Measurements from ENCODE around the gene AP1B1.

AP1B1 gene

DNA sequence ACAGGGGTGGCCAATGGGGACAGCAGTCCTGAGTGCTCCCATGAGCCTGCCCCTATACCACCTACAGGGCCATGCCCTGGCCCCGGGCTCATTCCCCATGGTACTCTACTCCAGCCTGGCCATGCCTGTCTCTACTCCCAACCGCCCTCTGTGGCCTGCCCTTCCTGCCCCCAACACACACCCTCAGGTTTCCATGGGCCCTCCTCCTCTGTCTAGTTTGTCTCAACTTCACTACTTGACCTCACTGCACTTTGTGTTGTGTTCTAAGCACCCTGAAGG is 46.6 kb downstream of the AP1B1 start:
- Histone ChIP-seq H3K4me1 (ENCODE audit: insufficient read depth, low read length) (no peaks in the 10 kb centered on the region), H3K9me3 (ENCODE audit: low read length) (no peaks in the 10 kb centered on the region), H2AFZ (ENCODE audit: low read depth, low read length) (no peak overlapping the region), H3K27me3 (ENCODE audit: insufficient read depth, low read length) (no peaks in the 10 kb centered on the region), H3K4me3 (ENCODE audit: low read length) (no peak overlapping the region), H3K36me3 (ENCODE audit: insufficient read depth, low read length) (peaks cover 78% of the 10 kb centered on the region)

DNA sequence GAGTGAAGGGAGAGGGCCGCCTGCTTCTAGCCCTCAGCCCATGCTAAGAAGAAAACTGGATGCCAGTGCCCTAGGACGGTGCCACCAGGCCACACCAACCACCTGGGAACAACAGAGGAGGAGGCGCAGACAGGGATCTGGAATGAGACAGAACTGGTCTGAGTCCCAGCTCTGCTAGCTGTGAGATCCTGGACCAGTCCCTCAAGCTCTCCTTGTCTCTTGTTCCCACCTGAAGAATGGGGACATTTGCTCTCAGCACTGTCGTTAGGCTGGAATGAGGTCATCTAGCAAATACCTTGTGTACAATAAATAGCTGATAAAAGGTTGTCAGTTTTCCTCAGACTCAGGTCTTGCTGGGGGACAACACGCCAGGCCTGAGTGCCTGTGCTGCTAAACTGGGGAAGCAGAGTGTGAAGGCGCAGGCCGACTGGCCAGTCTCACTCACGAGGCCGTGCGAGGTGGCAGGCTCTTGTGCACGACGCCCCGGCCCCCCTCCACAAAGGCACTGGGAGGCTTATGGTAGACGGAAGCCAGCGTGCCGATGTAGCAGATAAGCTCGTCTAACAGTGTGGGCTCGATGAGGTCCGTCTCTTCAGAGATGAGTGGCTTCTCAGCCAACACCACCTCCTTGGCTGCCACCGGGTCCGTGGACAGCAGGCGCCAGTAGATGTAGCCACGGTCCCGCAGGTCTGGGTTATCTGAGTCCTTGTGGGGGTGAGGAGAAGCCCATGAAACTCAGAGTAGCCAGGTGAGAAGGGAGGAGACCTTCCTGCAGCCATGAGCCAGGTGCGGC is 47.1 kb downstream of the AP1B1 start:
- H2AFZ ChIP-seq (ENCODE audit: low read depth, low read length) = no peak overlapping the region
- H3K36me3 ChIP-seq (ENCODE audit: insufficient read depth, low read length) = peaks cover 75% of the 10 kb centered on the region
- H3K4me3 ChIP-seq (ENCODE audit: low read length) = no peak overlapping the region

DNA sequence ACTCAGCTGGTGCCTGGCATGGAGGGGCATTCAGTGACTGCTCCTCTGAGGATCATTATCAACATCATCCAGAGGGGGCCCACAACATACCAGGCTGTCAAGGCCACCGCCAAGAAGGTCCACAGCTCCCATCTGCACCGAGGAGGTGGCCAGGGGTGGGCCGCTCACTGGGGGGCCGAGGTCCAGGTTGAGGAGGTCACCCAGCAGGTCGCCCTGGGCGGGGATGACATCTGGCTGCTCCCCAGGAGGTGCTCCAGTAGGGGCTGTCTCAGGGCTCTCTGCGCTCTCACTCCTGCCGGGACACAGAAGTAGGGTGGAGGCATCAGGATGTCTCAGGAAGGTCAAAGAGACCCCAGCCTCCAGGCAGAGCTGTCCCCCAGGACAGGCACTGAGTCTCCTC is 47.8 kb downstream of the AP1B1 start:
- no peaks in the 10 kb centered on the region for H3K9me3 ChIP-seq (ENCODE audit: low read length)
- H3K36me3 ChIP-seq (ENCODE audit: insufficient read depth, low read length) = peaks cover 76% of the 10 kb centered on the region
- H3K4me3 ChIP-seq (ENCODE audit: low read length) = no peak overlapping the region
- no peak overlapping the region for H2AFZ ChIP-seq (ENCODE audit: low read depth, low read length)
- H3K4me1 ChIP-seq (ENCODE audit: insufficient read depth, low read length) = no peaks in the 10 kb centered on the region
- no peaks in the 10 kb centered on the region for H3K27me3 ChIP-seq (ENCODE audit: insufficient read depth, low read length)

More for the DNA sequence above, 47.1 kb downstream of the AP1B1 start:
- no peaks in the 10 kb centered on the region for H3K9me3 ChIP-seq (ENCODE audit: low read length)
- H3K4me1 ChIP-seq (ENCODE audit: insufficient read depth, low read length) = no peaks in the 10 kb centered on the region
- H3K27me3 ChIP-seq (ENCODE audit: insufficient read depth, low read length) = no peaks in the 10 kb centered on the region

DNA sequence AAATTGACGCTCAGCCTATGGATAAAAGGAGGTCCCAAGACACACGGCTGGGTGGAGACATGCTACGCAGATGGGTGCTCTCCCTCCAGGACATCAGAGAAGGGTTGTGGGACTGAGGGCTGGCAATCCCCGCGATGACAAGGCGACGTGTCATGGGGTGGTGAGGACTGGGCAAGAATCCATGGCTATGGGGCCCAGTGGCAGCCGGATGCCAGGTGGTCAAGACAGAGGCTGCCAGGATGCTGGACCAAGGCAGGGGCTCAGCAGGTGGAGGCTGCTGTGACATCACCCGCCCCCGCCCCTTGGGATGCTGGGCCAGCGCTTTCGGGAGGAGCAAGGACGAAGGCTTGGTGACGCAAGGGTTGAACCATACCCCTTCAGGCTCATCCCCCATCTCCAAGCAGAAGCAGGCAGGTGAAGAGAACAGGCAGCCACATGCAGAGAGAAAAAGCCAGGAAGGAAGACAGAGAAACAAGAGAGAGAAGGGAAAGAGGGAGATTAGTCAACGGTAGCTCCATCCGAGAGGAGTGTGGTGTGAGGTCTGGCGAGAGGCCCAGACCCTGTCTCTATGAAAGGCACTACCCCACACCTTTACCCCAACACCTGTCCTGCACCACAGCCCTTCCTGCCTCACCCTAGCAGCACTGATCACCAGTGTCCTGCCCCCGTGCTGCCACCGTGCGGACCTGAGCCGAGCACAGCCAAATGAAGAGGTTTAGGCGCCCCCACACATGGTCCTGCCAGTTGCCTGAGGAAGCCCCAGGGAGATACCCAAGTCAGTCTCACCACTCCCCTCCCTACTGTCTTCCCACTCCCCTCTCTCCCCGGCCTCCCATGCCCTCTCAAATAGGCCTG is 48.8 kb downstream of the AP1B1 start:
- Histone ChIP-seq H3K4me1 (ENCODE audit: insufficient read depth, low read length) (no peaks in the 10 kb centered on the region), H3K36me3 (ENCODE audit: insufficient read depth, low read length) (peaks cover 82% of the 10 kb centered on the region), H2AFZ (ENCODE audit: low read depth, low read length) (no peak overlapping the region), H3K27me3 (ENCODE audit: insufficient read depth, low read length) (no peaks in the 10 kb centered on the region), H3K4me3 (ENCODE audit: low read length) (no peak overlapping the region), H3K9me3 (ENCODE audit: low read length) (no peaks in the 10 kb centered on the region)

DNA sequence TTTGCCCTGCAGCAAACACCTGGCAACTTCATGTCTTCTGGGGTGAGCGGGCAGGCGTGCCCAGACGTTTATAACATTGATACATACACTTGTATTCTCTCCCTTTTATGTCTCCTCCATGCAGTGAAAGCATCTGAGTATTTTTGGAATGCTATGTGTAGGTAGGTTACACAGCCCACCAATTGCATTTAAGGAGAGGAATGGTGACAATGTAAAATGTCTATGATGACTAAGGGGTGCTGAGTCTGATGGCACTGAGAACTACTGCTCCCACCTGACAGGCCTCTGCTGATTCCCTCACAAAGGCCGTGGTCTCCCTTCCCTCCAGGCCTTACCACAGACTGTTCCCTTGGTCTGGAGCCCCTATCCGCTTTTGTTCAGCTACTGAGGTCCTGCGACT is 50.0 kb downstream of the AP1B1 start:
- no peaks in the 10 kb centered on the region for H3K27me3 ChIP-seq (ENCODE audit: insufficient read depth, low read length)
- H3K36me3 ChIP-seq (ENCODE audit: insufficient read depth, low read length) = peaks cover 82% of the 10 kb centered on the region
- no peaks in the 10 kb centered on the region for H3K4me1 ChIP-seq (ENCODE audit: insufficient read depth, low read length)
- H3K9me3 ChIP-seq (ENCODE audit: low read length) = no peaks in the 10 kb centered on the region
- no peak overlapping the region for H3K4me3 ChIP-seq (ENCODE audit: low read length)
- no peak overlapping the region for H2AFZ ChIP-seq (ENCODE audit: low read depth, low read length)

DNA sequence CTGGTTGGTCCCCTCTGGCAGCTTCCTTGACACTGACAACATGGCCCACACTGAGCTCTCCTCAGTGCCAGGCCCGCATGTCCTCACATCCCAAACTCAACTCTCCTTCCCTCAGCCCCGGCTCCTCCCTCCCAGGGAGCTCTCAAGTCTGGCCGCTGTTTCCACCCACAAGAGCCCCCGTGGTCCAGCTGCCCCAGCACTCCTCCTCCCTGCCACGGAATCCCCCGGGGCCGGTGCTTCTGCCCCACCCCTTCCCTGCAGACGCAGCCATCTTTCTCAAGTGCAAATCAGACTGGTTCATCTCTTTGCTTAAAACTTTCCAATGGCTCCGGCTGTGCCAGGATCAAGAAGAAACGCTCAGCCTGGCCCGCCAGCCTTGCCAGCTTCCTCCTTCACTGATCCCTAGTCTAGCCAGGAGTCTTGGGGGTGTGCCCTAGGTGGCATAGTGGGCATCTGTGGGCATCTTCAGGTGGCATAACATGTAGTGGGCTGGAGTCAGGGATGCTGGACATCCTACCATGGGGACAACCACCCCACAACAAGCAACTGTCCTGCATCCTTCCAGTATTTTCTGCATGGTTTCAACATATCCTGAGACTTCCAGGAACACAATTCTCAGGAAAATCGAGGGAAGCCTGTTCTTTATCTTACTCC is 50.6 kb downstream of the AP1B1 start:
- Histone ChIP-seq H3K36me3 (ENCODE audit: insufficient read depth, low read length) (peaks cover 80% of the 10 kb centered on the region), H2AFZ (ENCODE audit: low read depth, low read length) (no peak overlapping the region), H3K4me3 (ENCODE audit: low read length) (no peak overlapping the region), H3K9me3 (ENCODE audit: low read length) (no peaks in the 10 kb centered on the region), H3K4me1 (ENCODE audit: insufficient read depth, low read length) (no peaks in the 10 kb centered on the region), H3K27me3 (ENCODE audit: insufficient read depth, low read length) (no peaks in the 10 kb centered on the region)

DNA sequence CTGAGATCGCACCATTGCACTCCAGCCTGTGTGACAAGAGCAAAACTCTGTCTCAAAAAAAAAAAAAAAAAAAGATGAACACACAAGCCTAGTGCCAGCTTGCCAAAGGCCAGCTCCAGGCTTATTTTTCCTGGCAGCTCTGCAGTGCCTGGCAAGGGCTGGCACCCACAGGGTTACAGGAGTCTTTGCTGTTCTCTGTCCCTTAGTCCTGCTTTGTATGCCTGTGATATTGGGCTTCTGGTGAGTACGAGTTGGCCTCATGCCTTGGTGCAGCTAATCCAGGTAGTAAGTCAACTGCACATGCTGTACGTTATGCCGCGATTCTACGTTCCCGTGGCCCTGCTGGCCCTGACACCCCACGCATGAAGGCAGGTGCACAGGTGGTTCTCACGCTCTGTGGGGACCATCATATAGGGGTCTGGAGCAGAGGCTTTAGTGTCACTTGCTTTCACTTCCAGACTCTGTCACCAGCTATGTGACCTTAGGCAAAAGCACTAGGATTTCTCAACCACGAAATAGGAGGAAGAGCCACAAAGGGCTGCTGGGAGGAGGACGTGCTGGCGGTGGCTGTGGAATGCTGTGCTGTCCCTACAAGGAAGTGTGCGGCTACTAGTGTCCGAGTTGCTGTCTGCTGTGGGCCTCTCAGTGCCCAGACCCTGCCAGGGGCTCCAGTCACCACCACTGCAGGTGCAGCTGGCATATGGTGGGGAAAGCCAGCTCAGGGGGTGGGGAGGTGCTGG is 51.4 kb downstream of the AP1B1 start:
- peaks cover 72% of the 10 kb centered on the region for H3K36me3 ChIP-seq (ENCODE audit: insufficient read depth, low read length)
- H3K27me3 ChIP-seq (ENCODE audit: insufficient read depth, low read length) = no peaks in the 10 kb centered on the region
- no peak overlapping the region for H3K4me3 ChIP-seq (ENCODE audit: low read length)
- H3K4me1 ChIP-seq (ENCODE audit: insufficient read depth, low read length) = no peaks in the 10 kb centered on the region
- no peaks in the 10 kb centered on the region for H3K9me3 ChIP-seq (ENCODE audit: low read length)
- no peak overlapping the region for H2AFZ ChIP-seq (ENCODE audit: low read depth, low read length)

DNA sequence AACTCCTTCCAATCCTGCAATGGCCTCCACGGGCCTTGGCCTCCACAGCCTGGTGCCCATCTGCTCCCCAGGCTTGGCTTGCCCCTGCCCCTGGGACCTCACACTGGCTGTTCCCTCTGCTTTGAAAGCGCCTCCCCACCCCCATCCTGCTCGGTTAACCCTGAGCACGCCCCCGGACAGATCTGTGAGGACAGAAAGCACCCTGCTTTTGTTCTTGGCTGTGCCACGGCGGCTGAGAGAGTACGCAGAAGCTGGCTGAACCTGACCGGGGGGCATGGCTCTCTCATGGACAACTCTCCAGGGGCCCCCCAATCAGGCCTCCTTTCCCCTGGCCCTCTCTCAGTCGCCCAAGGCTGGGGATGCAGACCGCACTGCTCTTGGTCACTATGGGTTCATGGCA is 52.7 kb downstream of the AP1B1 start:
- no peak overlapping the region for H3K4me3 ChIP-seq (ENCODE audit: low read length)
- H2AFZ ChIP-seq (ENCODE audit: low read depth, low read length) = no peak overlapping the region
- H3K4me1 ChIP-seq (ENCODE audit: insufficient read depth, low read length) = no peaks in the 10 kb centered on the region
- H3K36me3 ChIP-seq (ENCODE audit: insufficient read depth, low read length) = peaks cover 70% of the 10 kb centered on the region
- no peaks in the 10 kb centered on the region for H3K27me3 ChIP-seq (ENCODE audit: insufficient read depth, low read length)
- no peaks in the 10 kb centered on the region for H3K9me3 ChIP-seq (ENCODE audit: low read length)

DNA sequence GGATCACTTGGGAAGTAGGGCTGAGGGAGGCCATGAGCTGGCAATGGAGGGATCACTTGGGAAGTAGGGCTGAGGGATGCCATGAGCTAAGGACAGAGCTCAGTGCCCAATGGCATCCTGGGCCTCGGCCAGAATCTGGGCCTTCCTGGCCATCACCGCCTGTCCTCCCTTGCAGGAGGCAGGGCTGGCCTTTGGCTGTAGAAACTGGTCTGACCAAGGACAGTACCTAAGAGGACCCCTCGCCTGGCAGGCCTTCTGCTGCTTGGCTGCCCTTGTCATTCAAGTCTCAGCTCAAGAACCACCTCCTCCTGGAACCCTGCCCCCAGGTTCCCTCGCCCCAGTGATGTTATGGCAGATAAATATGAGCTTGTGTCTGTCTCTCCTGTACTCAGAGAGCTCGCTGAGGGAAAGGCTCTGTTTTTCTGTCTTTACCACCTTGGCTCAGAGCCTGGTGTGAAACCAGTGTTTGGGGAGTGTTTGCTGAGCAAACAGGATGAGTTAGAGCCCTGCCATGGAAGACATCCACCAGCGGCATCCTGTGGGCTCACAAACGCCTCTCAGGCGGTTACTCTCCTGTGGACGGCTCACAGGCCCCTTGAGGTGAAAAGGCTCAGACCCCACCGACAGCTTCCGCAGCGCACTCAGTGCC is 53.5 kb downstream of the AP1B1 start:
- Histone ChIP-seq H2AFZ (ENCODE audit: low read depth, low read length) (no peak overlapping the region), H3K36me3 (ENCODE audit: insufficient read depth, low read length) (peaks cover 69% of the 10 kb centered on the region), H3K4me1 (ENCODE audit: insufficient read depth, low read length) (no peaks in the 10 kb centered on the region), H3K27me3 (ENCODE audit: insufficient read depth, low read length) (no peaks in the 10 kb centered on the region), H3K4me3 (ENCODE audit: low read length) (no peak overlapping the region), H3K9me3 (ENCODE audit: low read length) (no peaks in the 10 kb centered on the region)

DNA sequence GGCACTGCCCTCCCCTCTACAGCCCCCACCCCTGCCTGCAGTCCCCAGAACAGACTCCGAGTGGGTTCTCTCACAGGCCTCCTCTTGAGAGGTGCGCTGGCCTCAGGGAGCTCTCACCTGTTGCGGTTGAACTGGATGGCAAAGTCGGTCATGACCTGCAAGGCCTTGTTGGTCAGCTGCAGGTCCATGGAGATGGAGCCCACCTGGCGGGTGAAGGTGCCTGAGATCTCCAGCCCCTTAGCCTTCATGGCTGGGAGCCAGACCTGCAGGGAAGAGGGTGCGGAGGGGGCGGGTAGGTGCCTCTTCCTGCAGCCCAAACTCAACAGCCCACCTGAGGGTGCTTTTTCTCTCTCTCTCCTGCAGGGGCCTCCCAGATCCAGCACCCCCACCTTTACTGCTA is 54.2 kb downstream of the AP1B1 start:
- Histone ChIP-seq H3K4me3 (ENCODE audit: low read length) (no peak overlapping the region), H2AFZ (ENCODE audit: low read depth, low read length) (no peak overlapping the region), H3K36me3 (ENCODE audit: insufficient read depth, low read length) (peaks cover 68% of the 10 kb centered on the region), H3K9me3 (ENCODE audit: low read length) (no peaks in the 10 kb centered on the region), H3K4me1 (ENCODE audit: insufficient read depth, low read length) (no peaks in the 10 kb centered on the region), H3K27me3 (ENCODE audit: insufficient read depth, low read length) (no peaks in the 10 kb centered on the region)

DNA sequence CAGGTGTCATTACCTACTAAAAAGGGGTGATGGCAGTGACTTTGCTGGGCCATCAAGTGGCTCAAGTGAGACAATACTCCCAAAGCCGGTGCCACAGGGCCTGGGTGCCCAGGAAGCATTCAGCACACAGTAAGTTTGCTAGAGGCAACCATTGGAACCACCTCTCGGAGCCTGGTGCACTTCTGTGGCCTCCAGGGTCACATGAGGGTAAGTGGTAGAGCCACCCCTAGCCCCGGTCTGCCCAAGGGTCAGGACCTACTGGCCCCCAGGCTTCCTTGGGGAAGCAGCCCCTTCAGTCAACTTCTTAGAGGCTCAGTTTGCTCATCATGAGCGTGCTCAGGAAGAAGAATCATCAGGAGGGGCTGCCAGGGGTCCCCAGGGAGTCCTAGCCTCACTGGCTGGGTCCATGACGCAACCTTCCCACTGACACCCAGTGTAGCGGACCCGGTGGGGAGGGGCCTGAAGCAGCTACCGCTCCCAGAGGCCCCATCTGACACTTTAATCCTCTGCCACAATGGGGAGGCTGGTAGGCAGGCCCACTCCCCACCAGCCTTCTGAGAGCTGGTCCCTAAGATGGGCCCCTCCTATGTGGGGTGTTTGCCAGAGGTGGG is 55.4 kb downstream of the AP1B1 start:
- Histone ChIP-seq H3K9me3 (ENCODE audit: low read length) (no peaks in the 10 kb centered on the region), H3K4me1 (ENCODE audit: insufficient read depth, low read length) (no peaks in the 10 kb centered on the region), H3K4me3 (ENCODE audit: low read length) (no peak overlapping the region), H2AFZ (ENCODE audit: low read depth, low read length) (no peak overlapping the region), H3K27me3 (ENCODE audit: insufficient read depth, low read length) (no peaks in the 10 kb centered on the region), H3K36me3 (ENCODE audit: insufficient read depth, low read length) (peaks cover 62% of the 10 kb centered on the region)

DNA sequence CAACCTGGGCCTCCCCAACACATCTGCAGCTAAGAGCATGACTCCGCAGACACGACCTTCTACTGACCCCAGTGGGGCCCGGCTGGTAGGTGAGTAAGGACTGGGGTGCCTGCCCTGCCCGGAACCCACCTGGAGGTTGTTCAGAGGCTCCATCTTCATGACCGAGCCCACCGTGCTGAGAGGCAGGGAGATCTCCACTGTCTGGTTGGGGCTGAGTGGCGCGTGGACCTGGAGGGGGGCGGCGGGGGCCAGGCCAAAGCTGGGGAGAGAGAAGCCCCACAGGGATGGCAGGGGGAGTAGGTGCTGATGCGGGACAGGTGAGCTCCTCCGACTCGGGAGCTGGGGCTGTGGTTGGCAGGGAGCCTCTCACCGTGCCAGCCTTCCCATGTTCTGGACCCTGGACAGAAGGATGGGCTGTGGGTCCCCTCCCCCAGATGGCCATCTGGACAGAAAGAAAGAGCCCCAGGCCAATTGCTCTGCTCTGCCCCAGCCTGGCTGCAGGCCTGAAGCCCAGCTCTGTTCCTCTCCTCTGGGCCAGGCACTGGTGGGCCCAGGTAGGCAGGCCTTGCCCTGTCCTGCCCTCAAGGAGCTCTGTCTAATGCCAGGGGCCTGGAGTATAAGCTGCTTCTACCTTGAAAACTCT is 56.6 kb downstream of the AP1B1 start:
- H3K27me3 ChIP-seq (ENCODE audit: insufficient read depth, low read length) = no peaks in the 10 kb centered on the region
- no peak overlapping the region for H3K4me3 ChIP-seq (ENCODE audit: low read length)
- H3K9me3 ChIP-seq (ENCODE audit: low read length) = no peaks in the 10 kb centered on the region
- H3K36me3 ChIP-seq (ENCODE audit: insufficient read depth, low read length) = peaks cover 57% of the 10 kb centered on the region
- H2AFZ ChIP-seq (ENCODE audit: low read depth, low read length) = no peak overlapping the region
- no peaks in the 10 kb centered on the region for H3K4me1 ChIP-seq (ENCODE audit: insufficient read depth, low read length)

All from neuron (in vitro differentiated cells).